ENCODE data around the gene NR1D2. TPM values are rescaled to one million over a fixed set of nuclear protein-coding genes. Genes with fewer than 3 reads are reported as not detected.
A peak's percentile ranks its signal among the peaks of the same experiment; 100 is the strongest.

Gene NR1D2
- total and polyA plus RNA-seq, 8 donors = 4.9 to 26.2 (median 13.5) TPM

GRCh38 chr3:23945913-23946687 lies 1.0 kb downstream of the NR1D2 start:
- 0 to 1% methylated on average over 35 to 87 of the region's 87 CpGs for WGBS, 2 donors
- Histone ChIP-seq H3K36me3 (no peaks in the 10 kb centered on the region), H3K27ac (peak overlapping the region; percentile 87 to 99 (median 97)), H3K9me3 (no peaks in the 10 kb centered on the region), H3K27me3 (no peaks in the 10 kb centered on the region), H3K4me3 (peak overlapping the region; percentile 47 to 78 (median 68)), H3K4me1 (peaks cover 32 to 40% (median 33%) of the 10 kb centered on the region in 3 donors)
- no peak for TF ChIP-seq CTCF (IDR thresholded peaks at IDR 0.05)
- peak; percentile 96 to 100 (median 99) for DNase-seq
- no peak for FAIRE-seq
- intact Hi-C loops (cut with DNase I) = no loop called here
- peak; percentile 88 to 93 (median 90) for ATAC-seq

GRCh38 chr3:23948761-23949160 lies 3.7 kb downstream of the NR1D2 start:
- Histone ChIP-seq H3K4me3 (no peak overlapping the region), H3K4me1 (peaks cover 32 to 50% (median 45%) of the 10 kb centered on the region in 3 donors), H3K27ac (no peak overlapping the region), H3K27me3 (no peaks in the 10 kb centered on the region), H3K36me3 (no peaks in the 10 kb centered on the region), H3K9me3 (no peaks in the 10 kb centered on the region)
- DNase-seq (no peak), FAIRE-seq (no peak), ATAC-seq (no peak)
- 66 to 73% methylated on average over 2 of the region's 2 CpGs for WGBS, 2 donors
- intact Hi-C loops (cut with DNase I) = no loop called here
- TF ChIP-seq CTCF (IDR thresholded peaks at IDR 0.05) = no peak

GRCh38 chr3:23949784-23950183 lies 4.7 kb downstream of the NR1D2 start:
- no peak for TF ChIP-seq CTCF (IDR thresholded peaks at IDR 0.05)
- intact Hi-C loops (cut with DNase I) = no loop called here
- no peak overlapping the region for H3K4me3 ChIP-seq
- FAIRE-seq = no peak
- H3K36me3 ChIP-seq = no peaks in the 10 kb centered on the region
- peaks cover 33 to 59% (median 50%) of the 10 kb centered on the region in 3 donors for H3K4me1 ChIP-seq
- H3K27ac ChIP-seq = peak overlapping the region in 1 of 4 donors; percentile 13
- H3K9me3 ChIP-seq = no peaks in the 10 kb centered on the region
- peak in 4 of 6 donors; percentile 27 to 67 (median 45) for DNase-seq
- H3K27me3 ChIP-seq = no peaks in the 10 kb centered on the region
- ATAC-seq = no peak

- Histone ChIP-seq H3K4me3 (no peak overlapping the region), H3K36me3 (peaks cover 0 to 3% (median 0%) of the 10 kb centered on the region in 3 donors), H3K4me1 (peaks cover 38 to 62% (median 51%) of the 10 kb centered on the region in 3 donors), H3K9me3 (no peaks in the 10 kb centered on the region), H3K27ac (no peak overlapping the region), H3K27me3 (no peaks in the 10 kb centered on the region)
- ATAC-seq (no peak), FAIRE-seq (no peak), DNase-seq (no peak)
- no peak for TF ChIP-seq CTCF (IDR thresholded peaks at IDR 0.05)
- intact Hi-C loops (cut with DNase I) = no loop called here
These were observed 5.2 kb downstream of the NR1D2 start for GRCh38 chr3:23950293-23950692.

- intact Hi-C loops (cut with DNase I) = no loop called here
- no peaks in the 10 kb centered on the region for H3K9me3 ChIP-seq
- no peak for TF ChIP-seq CTCF (IDR thresholded peaks at IDR 0.05)
- H3K27me3 ChIP-seq = no peaks in the 10 kb centered on the region
- peaks cover 0 to 10% (median 0%) of the 10 kb centered on the region in 3 donors for H3K36me3 ChIP-seq
- H3K27ac ChIP-seq = no peak overlapping the region
- peaks cover 33 to 51% (median 47%) of the 10 kb centered on the region in 3 donors for H3K4me1 ChIP-seq
- no peak for ATAC-seq
- 76 to 79% methylated on average over 4 of the region's 4 CpGs for WGBS, 2 donors
- FAIRE-seq = no peak
- DNase-seq = no peak
- no peak overlapping the region for H3K4me3 ChIP-seq
These were observed 7.6 kb downstream of the NR1D2 start for GRCh38 chr3:23952646-23953045.
